HG02642 (cell line): Measurements from ENCODE around the gene PAX5.

ENCODE experiments used
- ATAC-seq: cut with Tn5 transposase; IDR thresholded peaks from one replicate; pipeline ENCODE4 v1.9.1; 2021; ENCODE audit warnings: mild to moderate bottlenecking; ENCODE audit not compliant: unreplicated experiment, poor library complexity

The PAX5 gene

DNA sequence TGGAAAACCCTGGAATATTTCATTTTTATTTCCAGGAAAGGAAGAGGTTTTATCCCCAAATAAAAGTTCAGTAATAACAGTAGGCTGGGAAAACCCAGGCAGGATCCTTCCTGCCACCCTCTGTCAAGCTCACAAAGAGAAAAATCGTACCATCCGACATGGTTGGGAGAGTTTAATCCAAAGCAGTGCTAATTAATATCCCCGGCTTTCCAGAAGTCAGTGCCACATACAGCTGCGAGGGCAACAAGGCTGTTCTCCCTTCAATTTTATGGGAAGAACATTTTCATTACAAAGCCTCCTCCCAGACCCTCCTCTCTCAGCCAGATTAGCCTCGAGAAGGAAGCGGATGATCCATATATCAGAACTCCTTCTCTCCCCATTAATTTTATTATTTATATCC is 95.5 kb downstream of the PAX5 start:
- no peak for ATAC-seq

DNA sequence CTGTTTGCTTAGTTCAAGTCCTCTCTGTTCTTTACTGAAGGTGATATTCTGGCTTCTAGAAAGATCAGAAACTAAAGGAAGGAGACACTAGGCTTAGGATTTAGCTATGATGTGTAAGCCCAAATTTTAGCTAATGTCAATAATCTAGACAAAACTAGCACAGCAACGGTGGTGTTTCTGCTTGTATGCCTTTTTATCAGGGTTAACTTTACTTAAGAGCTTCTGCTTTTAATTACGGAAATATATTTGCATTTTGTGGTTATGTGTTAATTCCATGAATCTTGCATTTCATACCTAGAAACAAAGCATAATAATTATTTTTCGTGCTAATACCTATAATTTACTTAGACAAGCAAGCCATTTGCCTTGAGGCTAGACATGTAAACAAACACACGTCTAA is 96.1 kb downstream of the PAX5 start:
- no peak for ATAC-seq

DNA sequence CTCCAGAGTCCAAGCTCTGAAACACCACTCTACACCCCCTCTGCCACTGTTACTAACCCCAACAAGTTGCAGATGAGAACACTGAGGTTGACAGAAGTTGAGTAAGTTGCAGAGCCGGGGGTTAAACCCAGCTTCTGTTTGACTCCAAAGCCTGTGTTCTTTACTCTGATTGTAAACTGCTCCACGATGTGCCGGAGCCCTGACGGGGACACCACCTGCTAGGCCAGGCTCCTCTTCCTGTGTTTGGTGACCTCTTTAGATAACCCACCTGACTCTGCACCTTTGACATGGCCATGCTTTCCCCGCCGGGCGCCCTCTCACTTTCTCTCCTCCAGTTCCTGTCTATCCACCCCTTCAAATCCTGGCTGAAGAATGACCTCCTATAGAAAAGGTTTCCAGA is 96.7 kb downstream of the PAX5 start:
- no peak for ATAC-seq

DNA sequence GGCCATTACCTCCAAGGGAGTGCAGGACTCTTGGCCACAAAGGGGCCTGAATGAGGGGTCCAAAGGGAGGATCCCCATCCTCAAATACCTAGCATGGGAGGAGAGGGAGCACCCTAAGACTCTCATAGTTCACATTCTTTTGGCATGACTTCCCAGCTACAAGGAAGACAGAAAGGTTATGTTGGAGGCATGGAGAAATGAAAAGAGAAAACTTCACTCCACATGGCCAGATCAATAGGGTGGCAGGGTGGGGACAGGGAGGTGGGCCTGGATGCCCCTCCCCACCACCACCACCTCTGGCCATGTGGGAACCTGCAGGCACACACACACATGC is 97.6 kb downstream of the PAX5 start:
- no peak for ATAC-seq

DNA sequence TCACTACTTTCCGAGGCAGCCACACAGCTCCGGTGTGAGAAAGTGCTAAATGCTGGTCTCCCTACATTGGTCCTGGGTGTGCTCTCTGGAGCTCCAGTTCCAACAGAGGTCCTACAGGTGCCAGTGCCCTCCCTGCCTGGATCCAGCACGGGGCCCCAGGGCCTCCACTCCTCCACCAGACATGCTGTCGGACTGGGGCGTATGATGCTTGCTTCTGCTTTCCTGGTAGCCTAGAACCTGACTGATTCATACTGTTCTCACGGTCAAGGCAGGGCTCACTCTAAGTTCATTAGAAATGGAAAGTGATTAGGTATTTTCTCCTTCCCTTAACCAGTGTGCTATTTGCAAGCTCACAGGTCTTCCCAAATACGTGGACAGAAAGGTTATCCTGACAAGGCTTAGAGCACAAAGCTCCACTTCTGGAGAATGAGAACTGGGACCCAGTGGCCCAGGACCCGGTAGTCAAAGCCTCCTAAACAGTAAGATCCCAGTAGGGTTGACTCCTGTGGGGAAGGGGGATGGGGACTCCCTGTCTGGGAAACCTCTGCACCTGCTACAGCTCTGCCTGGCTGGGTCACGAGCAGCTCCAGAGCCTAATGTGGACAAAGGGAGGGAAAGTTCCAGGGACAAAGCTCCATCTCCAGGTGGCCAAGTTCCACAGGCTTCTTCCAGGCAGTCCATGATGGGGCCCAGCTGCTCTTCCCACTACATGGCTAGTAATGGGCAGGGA is 98.1 kb downstream of the PAX5 start:
- ATAC-seq = peak; percentile 73

DNA sequence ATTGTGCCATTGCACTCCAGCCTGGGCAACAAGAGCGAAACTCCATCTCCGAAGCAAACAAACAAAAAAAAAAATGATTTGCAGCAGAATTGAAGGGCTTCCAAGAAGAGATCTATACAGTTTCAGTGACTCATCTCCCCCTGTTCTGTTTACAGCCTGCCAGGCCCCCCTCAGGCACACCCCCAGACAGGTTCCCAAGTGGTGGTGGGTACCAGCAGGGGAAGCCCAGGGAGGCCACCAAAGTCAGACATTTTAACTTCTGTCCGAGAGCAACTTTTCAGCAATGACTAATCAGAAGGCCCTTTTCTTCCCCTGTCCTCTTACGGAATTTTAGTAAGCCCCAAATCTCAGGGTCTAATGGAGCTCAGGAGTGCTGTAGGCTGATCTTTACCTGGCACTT is 98.7 kb downstream of the PAX5 start:
- ATAC-seq = peak; percentile 29

DNA sequence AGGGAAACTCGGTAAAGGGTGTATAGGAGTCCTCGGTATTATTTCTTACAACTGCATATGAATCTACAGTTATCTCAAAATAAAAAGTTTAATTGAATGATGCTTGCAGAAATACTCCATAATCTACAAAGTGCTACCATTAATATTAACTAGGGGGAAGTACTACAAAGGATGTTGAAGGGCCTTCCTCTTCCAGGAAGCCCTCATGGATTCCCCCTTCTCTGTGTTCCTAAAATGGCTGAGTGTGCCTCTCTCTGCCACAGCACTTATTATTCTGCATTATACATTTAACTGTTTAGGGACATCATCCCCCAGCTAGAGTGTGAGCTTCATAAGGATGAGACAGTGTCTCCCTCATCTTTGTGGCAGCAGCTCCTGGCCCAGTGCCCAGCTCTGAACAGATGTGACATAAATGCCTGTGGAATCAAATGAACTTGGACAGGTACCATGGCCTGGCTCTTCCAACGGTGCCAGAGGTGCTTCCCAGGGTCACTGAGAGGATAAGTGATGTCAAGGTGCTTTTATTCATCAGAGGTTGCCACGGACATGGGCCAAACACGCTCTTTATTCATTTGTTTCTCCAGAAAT is 99.5 kb downstream of the PAX5 start:
- no peak for ATAC-seq

DNA sequence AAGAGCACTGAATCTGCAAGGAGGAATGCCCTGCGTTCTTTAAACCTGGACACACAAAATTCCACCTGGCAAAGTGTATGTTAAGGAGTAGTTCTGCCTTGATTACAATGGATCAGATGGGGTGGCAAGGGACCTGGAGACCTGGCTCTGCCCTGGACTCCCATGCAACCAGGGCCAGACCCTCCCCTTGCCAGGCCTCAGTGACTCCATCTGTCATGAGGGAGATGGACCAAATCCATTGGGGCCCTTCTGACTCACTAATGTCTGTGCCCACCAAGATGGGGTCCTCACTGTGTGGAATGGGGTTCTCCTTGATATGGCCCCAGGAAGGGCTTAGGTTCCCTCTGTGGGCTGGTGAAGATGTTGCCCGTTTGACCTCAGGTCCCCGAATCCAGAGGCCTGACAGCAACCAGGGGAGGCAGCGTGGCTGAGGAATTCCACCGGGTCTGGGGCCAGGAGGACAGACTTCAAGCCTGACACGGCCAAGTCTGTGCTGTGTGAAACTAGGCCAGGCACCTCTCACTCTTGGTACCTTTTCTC is 100.3 kb downstream of the PAX5 start:
- no peak for ATAC-seq

DNA sequence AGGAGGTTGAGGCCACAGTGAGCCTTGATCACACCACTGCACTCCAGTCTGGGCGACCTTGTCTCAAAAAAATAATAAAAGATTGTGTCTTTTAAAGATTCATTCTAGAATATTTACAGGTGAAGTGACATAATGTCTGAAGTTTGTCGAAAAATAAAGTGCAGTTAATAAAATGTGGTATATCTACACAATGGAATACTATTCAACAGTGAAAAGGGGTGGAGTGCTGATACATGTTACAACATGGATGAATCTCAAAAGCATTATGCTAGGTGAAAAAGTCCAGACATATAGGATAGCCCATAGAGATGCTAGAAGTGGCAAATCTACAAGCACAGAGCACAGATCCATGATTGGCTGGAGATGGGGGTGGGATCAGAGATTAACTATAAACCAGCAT is 101.9 kb downstream of the PAX5 start:
- no peak for ATAC-seq

DNA sequence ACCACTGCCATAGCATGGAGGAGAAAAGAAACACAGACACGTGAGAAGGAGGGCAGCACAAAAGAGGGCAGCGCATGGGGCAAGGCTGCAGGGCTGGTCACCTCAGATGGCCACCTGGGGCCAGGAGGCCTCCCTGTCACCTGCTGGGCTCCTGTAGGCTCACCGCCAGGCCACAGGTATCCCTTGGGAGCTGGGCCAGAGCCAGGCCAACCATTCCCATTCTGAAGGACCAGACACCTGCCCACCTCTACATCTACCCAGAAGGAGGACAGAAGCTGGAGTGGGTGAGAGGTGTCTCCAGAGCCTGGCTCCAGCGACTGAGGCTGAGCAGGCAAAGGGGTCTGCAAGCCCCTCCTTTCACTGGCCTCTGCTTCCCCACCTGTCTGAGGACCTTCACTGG is 103.1 kb downstream of the PAX5 start:
- no peak for ATAC-seq

DNA sequence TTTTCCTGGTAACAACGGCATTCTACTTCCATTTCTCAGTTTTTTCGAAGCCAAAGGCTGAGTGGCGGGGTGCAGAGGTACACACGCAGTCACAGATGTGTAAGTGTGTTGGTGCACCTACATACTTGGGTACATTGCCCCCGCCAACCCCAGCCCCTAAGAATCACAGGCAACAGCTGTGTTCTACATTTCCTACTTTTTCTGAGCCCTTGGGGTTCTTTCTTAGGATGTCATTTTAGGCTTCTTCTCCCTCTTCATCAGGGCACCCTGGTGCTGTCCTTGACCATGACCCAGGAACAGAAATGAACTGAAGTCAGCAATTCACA is 104.8 kb downstream of the PAX5 start:
- no peak for ATAC-seq

DNA sequence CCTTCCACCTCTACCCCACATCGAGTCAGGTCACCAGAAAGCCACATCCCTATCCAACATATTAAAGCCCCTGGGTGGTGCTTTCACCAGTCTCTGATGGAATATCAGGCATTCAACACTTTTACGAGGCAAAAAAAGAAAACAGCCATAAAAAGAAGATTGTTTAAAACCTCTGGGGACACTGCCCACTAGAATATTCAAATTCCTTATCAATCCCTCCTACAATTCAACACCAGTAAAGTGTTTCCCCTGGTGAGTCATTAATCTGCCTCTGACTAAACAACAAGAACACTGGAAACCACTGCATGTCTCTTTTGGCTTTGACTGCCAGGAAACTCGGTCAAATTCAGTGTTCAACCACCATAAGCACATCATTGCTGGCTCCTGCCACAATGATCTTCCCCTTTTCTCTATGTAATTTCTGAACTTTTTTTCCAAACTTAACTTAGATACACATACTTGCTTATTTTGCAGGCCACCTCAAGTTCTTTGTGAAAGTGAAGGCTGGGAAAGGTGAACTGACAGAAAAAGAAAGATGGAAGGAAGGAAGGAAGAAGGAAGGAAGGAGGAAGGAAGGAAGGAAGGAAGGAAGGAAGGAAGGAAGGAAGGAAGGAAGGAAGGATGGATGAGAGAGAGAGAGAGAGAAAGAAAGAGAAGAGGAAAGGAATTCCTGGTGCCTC is 105.3 kb downstream of the PAX5 start:
- peak; percentile 72 for ATAC-seq

DNA sequence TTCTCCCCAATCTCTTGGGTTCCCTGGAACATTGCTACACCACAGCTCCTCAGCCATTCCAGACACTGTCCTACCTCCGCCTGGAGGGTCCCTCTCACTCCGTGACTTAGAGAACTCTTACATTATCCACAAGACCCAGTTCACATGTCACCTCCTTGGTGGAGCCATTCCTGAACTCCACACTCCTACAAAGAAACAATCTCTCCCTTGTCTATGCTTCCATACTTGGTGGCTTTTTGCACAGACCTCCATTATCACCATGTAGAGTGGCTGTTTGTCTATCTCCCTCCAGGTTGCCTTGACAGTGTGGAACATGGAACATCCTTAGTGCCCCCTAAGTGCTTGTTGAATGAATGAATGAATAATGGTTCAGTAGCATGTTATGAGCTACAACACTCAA is 105.9 kb downstream of the PAX5 start:
- no peak for ATAC-seq

DNA sequence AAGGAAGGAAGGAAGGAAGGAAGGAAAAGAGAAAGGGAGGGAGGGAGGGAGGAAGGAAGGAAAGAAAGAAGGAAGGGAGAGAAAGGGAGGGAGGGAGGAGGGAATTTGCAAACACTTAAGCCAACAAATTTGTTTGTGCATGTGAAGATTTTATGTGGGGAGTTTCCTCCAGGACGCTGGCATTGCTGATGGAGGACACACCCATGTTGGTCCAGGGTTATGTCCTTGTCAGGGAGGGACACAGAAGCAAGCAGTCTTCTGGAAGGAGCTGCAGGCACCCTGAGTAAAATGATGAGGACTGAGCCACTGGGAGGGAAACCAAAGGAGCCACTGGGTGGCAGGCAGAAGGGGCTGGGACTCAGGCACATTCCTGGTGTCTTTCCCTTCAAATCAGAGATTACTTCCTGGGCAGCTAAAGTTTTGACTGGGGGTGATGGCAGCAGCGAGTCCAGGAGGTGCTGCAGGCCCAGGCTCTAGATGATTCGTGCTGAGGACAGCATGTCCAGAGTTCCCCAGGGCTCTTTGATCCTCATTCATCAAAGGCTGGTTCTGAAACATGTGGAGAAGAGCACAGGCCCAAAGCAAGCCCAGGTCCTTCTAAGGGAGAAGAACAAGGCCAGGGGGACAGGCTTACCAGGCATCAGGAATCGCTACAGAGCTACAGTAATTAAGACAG is 109.2 kb downstream of the PAX5 start:
- no peak for ATAC-seq

DNA sequence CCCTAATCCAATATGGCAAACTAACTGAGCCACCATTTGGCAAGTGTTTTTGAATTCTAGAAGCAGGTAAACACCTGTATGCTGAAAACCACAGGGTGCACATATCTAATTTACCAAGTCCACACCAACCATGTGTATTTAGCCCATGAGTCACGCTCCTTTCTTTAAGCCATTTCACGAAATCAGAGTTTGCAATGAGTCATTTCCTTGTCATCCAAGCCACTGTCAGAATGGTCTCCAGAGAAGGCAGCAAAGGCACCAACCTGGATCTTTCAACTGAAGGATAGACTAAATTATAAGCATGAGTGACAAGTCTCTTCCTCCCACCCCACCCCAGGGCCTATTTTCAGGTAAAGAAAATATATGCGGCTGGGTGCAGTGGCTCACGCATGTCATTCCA is 110.0 kb downstream of the PAX5 start:
- peak; percentile 43 for ATAC-seq

DNA sequence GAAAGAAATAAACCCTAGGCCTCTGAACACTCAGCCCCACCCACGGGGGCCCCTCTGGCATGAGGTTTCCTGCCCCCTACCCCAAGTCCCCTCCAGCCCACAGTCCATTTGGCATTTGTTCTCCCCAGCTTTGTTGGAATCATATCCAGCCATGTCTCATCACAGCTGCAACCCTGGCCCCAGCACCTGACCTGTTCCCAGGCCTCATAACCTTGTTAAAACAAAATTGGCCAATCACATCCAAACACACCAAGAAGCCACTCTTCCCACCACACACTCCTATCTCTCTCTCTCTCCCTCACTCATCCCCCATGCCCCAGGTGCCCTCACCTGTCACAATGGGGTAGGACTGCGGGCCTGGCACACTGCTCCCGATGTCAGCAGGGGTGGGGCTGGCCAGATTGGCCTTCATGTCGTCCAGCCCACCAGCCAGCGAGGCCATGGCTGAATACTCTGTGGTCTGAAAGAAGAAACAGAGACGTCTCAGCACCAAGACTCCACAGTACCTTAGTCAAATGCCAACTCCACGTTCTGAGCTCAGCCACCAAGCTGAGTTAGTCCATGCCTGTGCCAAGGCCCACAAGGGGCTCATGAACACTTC is 110.9 kb downstream of the PAX5 start:
- no peak for ATAC-seq

DNA sequence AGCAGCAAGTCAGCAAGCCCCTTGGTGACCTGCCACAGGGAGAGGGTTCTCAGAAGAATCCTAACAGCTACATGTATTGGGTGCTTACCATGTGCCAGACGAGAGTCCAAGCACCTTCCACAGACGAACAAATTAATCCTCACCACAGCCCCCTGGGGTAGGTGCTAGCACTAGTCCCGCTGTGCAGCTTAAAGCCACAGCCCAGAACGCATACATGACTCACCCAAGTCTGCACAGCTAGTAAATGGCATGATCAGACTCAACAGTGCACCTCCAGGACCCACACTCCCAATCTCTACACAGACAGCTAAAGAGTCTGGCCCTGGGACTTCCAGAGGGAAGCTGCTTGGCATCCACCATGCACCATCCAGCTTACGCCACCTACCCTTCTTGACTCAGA is 111.5 kb downstream of the PAX5 start:
- ATAC-seq = no peak

DNA sequence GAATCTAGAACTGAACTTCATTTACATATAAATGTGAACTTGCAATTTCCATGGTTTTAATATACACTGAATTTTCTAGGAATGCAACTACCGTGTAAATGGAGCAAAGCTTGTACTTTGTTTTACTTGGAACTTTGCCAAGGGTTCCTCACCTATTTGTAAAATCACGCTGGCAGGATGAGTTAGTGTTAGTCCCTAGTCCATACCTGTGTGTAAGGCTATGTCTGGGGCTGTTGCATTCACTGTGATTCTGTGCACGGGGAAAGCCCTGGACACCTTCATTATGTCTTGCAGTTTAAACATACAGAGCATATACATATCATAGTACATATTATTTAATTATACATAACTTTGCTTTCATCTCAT is 119.9 kb downstream of the PAX5 start:
- ATAC-seq = no peak

DNA sequence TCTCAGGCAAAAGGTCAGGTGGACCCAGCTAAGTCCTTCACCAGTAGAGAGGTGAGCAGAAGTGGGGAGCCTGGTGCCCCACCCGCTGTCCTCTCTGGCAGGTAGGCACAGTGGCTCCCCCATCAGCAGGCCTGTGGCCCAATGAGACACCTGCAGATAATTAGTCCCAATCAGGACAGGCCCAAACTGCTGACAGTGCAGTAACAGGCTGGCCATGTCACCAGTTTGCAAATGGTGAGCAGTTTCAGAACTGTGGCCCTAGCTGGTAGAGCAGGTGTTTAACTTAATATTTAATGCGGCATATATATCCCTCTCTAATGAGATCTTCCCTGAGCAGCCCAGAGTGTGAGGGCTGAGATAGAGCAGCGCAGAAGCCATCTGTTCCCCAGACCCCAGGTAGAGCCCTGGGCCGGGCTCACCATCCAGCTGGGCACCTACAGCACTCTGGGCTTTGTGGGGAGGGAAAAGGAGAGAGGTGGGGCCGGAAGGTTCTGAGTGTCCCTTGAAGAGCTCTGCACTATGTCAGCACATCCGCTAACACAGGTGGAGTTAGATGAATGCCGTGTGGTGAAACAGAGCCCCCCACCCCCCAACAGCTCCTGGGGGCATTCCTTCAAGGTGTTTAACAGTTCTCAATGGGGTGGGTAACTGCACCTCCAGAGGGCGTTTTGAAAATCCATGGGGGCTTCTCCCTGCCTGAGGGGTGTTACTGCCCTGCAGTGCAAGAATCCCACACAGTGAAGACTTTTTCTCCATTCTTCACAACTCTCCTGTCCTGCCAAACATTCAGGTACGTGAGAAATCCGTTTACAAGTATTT is 120.5 kb downstream of the PAX5 start:
- no peak for ATAC-seq

DNA sequence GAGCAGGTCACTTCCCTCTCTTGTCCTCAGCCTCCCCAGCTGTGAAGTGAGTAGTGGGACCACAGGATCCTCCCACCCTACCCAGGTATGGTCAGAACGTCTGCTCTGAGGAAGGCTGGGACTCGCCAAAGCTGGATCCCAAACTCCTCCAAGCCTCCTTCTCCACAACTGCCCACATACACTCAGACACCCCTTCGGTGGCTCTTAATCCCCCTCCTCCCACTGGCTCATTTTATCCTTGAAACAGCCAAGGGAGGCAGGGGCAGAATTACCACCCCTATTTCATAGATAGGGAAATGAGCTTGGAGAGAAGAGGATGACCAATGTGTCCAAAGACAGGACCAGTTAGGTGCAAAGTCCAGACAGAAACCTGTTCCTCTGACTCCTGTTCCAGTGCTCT is 121.4 kb downstream of the PAX5 start:
- no peak for ATAC-seq
